Ovary (tissue), 3 donors: ENCODE measurements around the gene ANXA6.

Source experiments
- EP300 ChIP-seq: sonication (generic); formaldehyde crosslinking; IDR thresholded peaks from one replicate; pipeline ENCODE4 v1.6.1; 2017; ENCODE audit warnings: antibody characterized with exemption
- POLR2A ChIP-seq: fragments of 450-650 bp; IDR thresholded peaks from one replicate; pipeline ENCODE4 v1.6.1; 2017; ENCODE audit warnings: antibody characterized with exemption, mild to moderate bottlenecking, moderate library complexity
- TF ChIP-seq, protein P1 (sequence below), 3 donors: fragments of 450-650 bp in 2 of 3; fragments of 200-600 bp in 1 of 3; IDR thresholded peaks; one replicate each; pipeline versions ENCODE4 v1.5.1 to v1.8.0; 2016 to 2022; ENCODE audit warnings: antibody characterized with exemption in 3 of 3, mild to moderate bottlenecking in 1 of 3
- donor health status: DM: no; HTN: no; CAD: no.

DNA sequence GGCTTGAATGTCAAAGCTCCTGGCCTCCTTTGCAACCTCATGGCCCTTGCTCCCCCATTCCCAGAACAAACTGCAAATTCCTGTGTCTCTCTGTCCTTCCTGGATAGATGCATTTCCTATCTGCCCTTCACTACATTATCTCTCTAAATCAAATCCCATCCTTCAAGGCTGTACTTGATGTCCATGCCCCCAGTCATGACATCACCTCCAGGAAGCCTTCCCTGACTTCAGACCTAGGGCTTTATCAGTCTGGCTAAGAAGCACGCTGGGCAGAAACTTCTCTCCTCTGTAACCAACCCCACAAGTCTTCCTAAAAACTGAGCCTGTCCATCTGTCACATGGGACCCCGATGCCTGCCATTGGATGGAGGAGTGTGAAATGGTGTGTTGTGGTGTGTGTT lies 51.1 kb downstream of the ANXA6 start:
- TF ChIP-seq EP300, result no peak
- TF ChIP-seq POLR2A, result no peak
- TF ChIP-seq, protein P1, sequence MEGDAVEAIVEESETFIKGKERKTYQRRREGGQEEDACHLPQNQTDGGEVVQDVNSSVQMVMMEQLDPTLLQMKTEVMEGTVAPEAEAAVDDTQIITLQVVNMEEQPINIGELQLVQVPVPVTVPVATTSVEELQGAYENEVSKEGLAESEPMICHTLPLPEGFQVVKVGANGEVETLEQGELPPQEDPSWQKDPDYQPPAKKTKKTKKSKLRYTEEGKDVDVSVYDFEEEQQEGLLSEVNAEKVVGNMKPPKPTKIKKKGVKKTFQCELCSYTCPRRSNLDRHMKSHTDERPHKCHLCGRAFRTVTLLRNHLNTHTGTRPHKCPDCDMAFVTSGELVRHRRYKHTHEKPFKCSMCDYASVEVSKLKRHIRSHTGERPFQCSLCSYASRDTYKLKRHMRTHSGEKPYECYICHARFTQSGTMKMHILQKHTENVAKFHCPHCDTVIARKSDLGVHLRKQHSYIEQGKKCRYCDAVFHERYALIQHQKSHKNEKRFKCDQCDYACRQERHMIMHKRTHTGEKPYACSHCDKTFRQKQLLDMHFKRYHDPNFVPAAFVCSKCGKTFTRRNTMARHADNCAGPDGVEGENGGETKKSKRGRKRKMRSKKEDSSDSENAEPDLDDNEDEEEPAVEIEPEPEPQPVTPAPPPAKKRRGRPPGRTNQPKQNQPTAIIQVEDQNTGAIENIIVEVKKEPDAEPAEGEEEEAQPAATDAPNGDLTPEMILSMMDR (IDR thresholded peaks at IDR 0.05), result no peak
